OCI-LY3 (cell line): ENCODE results near the gene WDR77.

ENCODE experiments used
- EZH2phosphoT487 ChIP-seq: fragments of 200-600 bp; shearing (Covaris generic); IDR thresholded peaks from 2 replicates; pipeline ENCODE4 v1.6.1; 2018; ENCODE audit warnings: antibody characterized with exemption, mixed run types, low read depth
- TF ChIP-seq, protein P1 (sequence below): fragments of 200-600, 300-600 bp; sonication (generic); IDR thresholded peaks from 2 replicates; pipeline ENCODE4 v1.5.1; 2014; ENCODE audit warnings: antibody characterized with exemption, low read length, low read depth

DNA sequence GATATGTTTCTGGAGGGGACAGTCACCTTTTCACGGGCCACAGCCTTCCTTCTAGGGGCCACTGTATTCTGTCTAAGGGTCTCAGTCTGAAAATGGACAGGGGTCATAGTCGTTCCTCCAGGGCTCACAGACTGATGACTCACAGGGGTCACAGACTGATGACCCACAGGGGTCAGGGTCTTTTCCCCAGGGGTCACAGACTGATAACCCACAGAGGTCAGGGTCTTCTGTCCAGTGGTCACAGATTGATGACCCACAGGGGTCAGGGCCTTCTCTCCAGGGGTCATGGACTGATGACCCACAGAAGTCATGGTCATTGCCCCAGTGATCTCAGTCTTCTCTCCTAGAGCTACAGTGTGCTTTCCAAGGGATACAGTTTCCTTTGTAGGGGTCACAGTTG lies 34.3 kb downstream of the WDR77 start:
- TF ChIP-seq, protein P1, sequence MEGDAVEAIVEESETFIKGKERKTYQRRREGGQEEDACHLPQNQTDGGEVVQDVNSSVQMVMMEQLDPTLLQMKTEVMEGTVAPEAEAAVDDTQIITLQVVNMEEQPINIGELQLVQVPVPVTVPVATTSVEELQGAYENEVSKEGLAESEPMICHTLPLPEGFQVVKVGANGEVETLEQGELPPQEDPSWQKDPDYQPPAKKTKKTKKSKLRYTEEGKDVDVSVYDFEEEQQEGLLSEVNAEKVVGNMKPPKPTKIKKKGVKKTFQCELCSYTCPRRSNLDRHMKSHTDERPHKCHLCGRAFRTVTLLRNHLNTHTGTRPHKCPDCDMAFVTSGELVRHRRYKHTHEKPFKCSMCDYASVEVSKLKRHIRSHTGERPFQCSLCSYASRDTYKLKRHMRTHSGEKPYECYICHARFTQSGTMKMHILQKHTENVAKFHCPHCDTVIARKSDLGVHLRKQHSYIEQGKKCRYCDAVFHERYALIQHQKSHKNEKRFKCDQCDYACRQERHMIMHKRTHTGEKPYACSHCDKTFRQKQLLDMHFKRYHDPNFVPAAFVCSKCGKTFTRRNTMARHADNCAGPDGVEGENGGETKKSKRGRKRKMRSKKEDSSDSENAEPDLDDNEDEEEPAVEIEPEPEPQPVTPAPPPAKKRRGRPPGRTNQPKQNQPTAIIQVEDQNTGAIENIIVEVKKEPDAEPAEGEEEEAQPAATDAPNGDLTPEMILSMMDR, result no peak
- TF ChIP-seq EZH2phosphoT487, result no peak
